ENCODE data around the gene PHIP. TPM values are rescaled to one million over a fixed set of nuclear protein-coding genes. Genes with fewer than 3 reads are reported as not detected.
"Not testable (repeated sequence)": the region's sequence is repeated elsewhere in the genome, so short reads cannot be mapped to it uniquely, and the experiment has no call there.

The PHIP gene
- total RNA-seq, 1 experiment from 2014 or later, result 21.2 TPM

DNA sequence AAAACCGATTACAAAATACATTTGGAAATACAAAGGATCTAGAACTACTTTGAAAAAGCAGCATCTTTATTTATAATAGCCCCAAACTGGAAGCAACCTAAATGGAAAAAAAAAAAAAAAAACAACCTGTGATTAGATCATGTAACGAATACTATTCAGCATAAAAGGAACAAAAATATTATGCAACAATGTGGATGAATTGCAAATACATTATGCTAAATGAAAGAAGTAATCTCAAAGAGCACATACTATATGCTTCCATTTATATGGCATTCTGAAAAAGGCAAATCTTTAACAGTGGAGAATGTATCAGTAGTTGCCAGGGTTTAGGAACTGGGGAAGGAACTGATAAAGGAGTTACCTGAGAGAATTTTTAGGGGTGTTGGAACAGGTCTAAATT, 181.8 kb downstream of the PHIP start:
- no peaks in the 10 kb centered on the region for H3K9me2 ChIP-seq (replicated peaks; ENCODE audit: low read length)
- H3K79me2 ChIP-seq (ENCODE audit: low read length), result no peaks in the 10 kb centered on the region
- no peaks in the 10 kb centered on the region for H3K36me3 ChIP-seq (ENCODE audit: low read depth, low read length)
- ATAC-seq, result no peak
- ChIA-PET CTCF (no interaction called here), POLR2A (ENCODE audit: unreplicated experiment) (no interaction called here)
- no peaks in the 10 kb centered on the region for H3K27me3 ChIP-seq (ENCODE audit: low read length)
- no peak overlapping the region for H3K9ac ChIP-seq (ENCODE audit: low read length)
- no peak for DNase-seq
- no peak overlapping the region for H3K27ac ChIP-seq (ENCODE audit: low read length)
- no peak overlapping the region for H3K4me2 ChIP-seq (ENCODE audit: low read length)
- H3K4me1 ChIP-seq (ENCODE audit: insufficient read depth, low read length), result no peaks in the 10 kb centered on the region
- no TSS peak for BruUV-seq (replicated peaks)
- H3F3A ChIP-seq (ENCODE audit: low read length, unreplicated experiment), result no peaks in the 10 kb centered on the region
- no peak overlapping the region for H3K4me3 ChIP-seq (ENCODE audit: low read length)
- no peaks in the 10 kb centered on the region for H4K20me1 ChIP-seq (ENCODE audit: low read length)
- intact Hi-C loops (cut with micrococcal nuclease), result no loop called here
- H2AFZ ChIP-seq (ENCODE audit: low read length), result no peak overlapping the region
- no peaks in the 10 kb centered on the region for H3K9me3 ChIP-seq (ENCODE audit: low read length)
- TF ChIP-seq EZH2phosphoT487 (IDR thresholded peaks at IDR 0.05; ENCODE audit: borderline replicate concordance, low read length) (no peak), EZH2 (IDR thresholded peaks at IDR 0.05; ENCODE audit: low read length, unreplicated experiment) (no peak)
- TF ChIP-seq, protein P1, sequence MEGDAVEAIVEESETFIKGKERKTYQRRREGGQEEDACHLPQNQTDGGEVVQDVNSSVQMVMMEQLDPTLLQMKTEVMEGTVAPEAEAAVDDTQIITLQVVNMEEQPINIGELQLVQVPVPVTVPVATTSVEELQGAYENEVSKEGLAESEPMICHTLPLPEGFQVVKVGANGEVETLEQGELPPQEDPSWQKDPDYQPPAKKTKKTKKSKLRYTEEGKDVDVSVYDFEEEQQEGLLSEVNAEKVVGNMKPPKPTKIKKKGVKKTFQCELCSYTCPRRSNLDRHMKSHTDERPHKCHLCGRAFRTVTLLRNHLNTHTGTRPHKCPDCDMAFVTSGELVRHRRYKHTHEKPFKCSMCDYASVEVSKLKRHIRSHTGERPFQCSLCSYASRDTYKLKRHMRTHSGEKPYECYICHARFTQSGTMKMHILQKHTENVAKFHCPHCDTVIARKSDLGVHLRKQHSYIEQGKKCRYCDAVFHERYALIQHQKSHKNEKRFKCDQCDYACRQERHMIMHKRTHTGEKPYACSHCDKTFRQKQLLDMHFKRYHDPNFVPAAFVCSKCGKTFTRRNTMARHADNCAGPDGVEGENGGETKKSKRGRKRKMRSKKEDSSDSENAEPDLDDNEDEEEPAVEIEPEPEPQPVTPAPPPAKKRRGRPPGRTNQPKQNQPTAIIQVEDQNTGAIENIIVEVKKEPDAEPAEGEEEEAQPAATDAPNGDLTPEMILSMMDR (conservative IDR thresholded peaks at IDR 0.05; ENCODE audit: low read depth, low read length), result no peak

DNA sequence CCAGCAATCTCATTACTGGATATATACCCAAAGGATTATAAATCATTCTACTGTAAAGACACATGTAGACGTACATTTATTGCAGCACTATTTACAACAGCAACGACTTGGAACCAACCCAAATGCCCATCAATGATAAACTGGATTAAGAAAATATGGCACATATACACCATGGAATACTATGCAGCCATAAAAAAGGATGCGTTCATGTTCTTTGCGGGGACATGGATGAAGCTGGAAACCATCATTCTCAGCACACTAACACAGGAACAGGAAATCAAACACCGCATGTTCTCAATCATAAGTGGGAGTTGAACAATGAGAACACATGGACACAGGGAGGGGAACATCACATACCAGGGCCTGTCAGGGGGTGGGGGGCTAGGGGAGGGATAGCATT, 188.2 kb downstream of the PHIP start:
- H2AFZ ChIP-seq (ENCODE audit: low read length); DNase-seq; H3K27ac ChIP-seq (ENCODE audit: low read length); H3K9me3 ChIP-seq (ENCODE audit: low read length); H4K20me1 ChIP-seq (ENCODE audit: low read length); H3K27me3 ChIP-seq (ENCODE audit: low read length); H3K36me3 ChIP-seq (ENCODE audit: low read depth, low read length); ATAC-seq; BruUV-seq (replicated peaks); intact Hi-C loops (cut with micrococcal nuclease); H3K4me1 ChIP-seq (ENCODE audit: insufficient read depth, low read length); H3K9me2 ChIP-seq (replicated peaks; ENCODE audit: low read length); H3K79me2 ChIP-seq (ENCODE audit: low read length); H3K4me3 ChIP-seq (ENCODE audit: low read length); H3K4me2 ChIP-seq (ENCODE audit: low read length); H3K9ac ChIP-seq (ENCODE audit: low read length); H3F3A ChIP-seq (ENCODE audit: low read length, unreplicated experiment); CTCF ChIA-PET; POLR2A ChIA-PET (ENCODE audit: unreplicated experiment): not testable (repeated sequence)

Other genes with a start within 250 kb of the PHIP start
- gene IRAK1BP1, start 210.7 kb downstream of the PHIP start, total RNA-seq (2014; rRNA removed), result 1.8 and 3.4 TPM in 2 replicates
- 101 and 113 TPM in 2 replicates for gene HMGN3, start 156.4 kb upstream of the PHIP start, total RNA-seq (2014; rRNA removed)

Measured in PC-3 (cell line).